ENCODE measurements around the gene PPME1.

DNA sequence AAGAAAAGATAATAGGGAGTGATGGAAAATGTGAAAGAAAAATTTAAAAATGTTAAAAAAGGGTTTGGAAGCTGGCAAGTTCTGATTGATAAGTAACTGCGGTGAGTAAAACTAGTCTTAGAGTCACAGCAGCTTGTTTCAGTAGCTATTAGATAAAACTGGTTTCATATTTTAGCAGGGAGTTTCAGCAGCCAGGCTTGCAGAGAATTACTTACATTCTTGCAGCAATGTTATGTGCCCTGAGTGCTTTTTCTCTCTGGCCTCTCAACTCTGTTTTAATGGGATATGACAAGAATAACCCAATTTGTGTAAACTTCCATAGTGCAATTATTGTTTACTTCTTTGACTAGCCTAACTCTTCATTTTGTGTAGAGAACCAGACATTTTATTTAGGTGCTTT lies 33.6 kb downstream of the PPME1 start:
- TF ChIP-seq EZH2 (IDR thresholded peaks at IDR 0.05; ENCODE audit: low read length, unreplicated experiment) (no peak), EZH2phosphoT487 (IDR thresholded peaks at IDR 0.05; ENCODE audit: borderline replicate concordance, low read length) (no peak), CTCF (conservative IDR thresholded peaks at IDR 0.05; ENCODE audit: low read depth, low read length) (no peak)

Data from PC-3 (cell line).